HEK293 (cell line): Measurements from ENCODE around the gene NIPAL1.

ENCODE experiments used
- CTCF ChIA-PET: fragments of 350-600 bp; formaldehyde crosslinking; extraction: SDS; loops from one replicate; lab custom pipeline; 2021; ENCODE audit warnings: antibody characterized with exemption; lab: Yijun Ruan, JAX
- POLR2A ChIA-PET: fragments of 300-600 bp; formaldehyde crosslinking; extraction: SDS; loops from one replicate; lab custom pipeline; 2020; ENCODE audit warnings: antibody characterized with exemption, inconsistent platforms; lab: Yijun Ruan, JAX
- H3K27ac ChIP-seq: fragments of 200-500 bp; sonication (Bioruptor generic); 2 replicates; pipeline ENCODE4 v1.5.1; 2014; ENCODE audit warnings: low read depth, low read length, control low read depth, inconsistent platforms; ENCODE audit errors: extremely low read depth
- H3K36me3 ChIP-seq, 2 experiments: fragments of 200-500 bp in 1 of 2; sonication (Bioruptor generic) in 1 of 2; 1 replicate in 1 of 2; 2 replicates in 1 of 2; pipeline ENCODE4 v1.5.1; 2014 to 2017; ENCODE audit warnings: inconsistent platforms in 2 of 2, low read length in 2 of 2; ENCODE audit not compliant: control insufficient read depth in 2 of 2, insufficient read depth in 1 of 2
- H3K4me1 ChIP-seq: fragments of 200-500 bp; sonication (Bioruptor generic); 2 replicates; pipeline ENCODE4 v1.5.1; 2014; ENCODE audit warnings: mild to moderate bottlenecking, low read length, inconsistent platforms; ENCODE audit not compliant: control insufficient read depth, insufficient read depth
- H3K4me3 ChIP-seq: 2 replicates; pipeline ENCODE4 v1.5.1; 2011; ENCODE audit warnings: low read depth, mild to moderate bottlenecking, control low read depth, low read length, moderate library complexity
- H3K9me3 ChIP-seq: fragments of 200-500 bp; sonication (Bioruptor generic); 2 replicates; pipeline ENCODE4 v1.5.1; 2014; ENCODE audit warnings: low read depth, low read length, inconsistent platforms; ENCODE audit not compliant: control insufficient read depth, insufficient read depth
- BCL11A ChIP-seq: fragments of 450-650 bp; formaldehyde crosslinking; IDR thresholded peaks from 2 replicates; pipeline ENCODE4 v1.5.1; 2016; ENCODE audit warnings: low read depth, missing biosample characterization, missing genetic modification characterization
- ZIC2 ChIP-seq: fragments of 450-650 bp; formaldehyde crosslinking; IDR thresholded peaks from 2 replicates; pipeline ENCODE4 v1.5.1; 2016; ENCODE audit warnings: missing biosample characterization, missing genetic modification characterization
- ZNF121 ChIP-seq: fragments of 450-650 bp; formaldehyde crosslinking; IDR thresholded peaks from 2 replicates; pipeline ENCODE4 v1.5.1; 2016; ENCODE audit warnings: missing biosample characterization, missing genetic modification characterization
- ZNF16 ChIP-seq: fragments of 450-650 bp; formaldehyde crosslinking; IDR thresholded peaks from 2 replicates; pipeline ENCODE4 v1.5.1; 2016; ENCODE audit warnings: low read depth, missing biosample characterization, missing genetic modification characterization
- ZNF23 ChIP-seq: fragments of 450-650 bp; formaldehyde crosslinking; IDR thresholded peaks from 2 replicates; pipeline ENCODE4 v1.5.1; 2016; ENCODE audit warnings: missing biosample characterization, missing genetic modification characterization, borderline replicate concordance
- ZNF350 ChIP-seq: fragments of 450-650 bp; formaldehyde crosslinking; IDR thresholded peaks from 2 replicates; pipeline ENCODE4 v1.5.0; 2017; ENCODE audit warnings: missing biosample characterization, mild to moderate bottlenecking, missing genetic modification characterization
- ZNF600 ChIP-seq: fragments of 450-650 bp; formaldehyde crosslinking; IDR thresholded peaks from 2 replicates; pipeline ENCODE4 v1.5.1; 2016; ENCODE audit warnings: missing biosample characterization, missing genetic modification characterization
- ZNF629 ChIP-seq: fragments of 450-650 bp; formaldehyde crosslinking; IDR thresholded peaks from 2 replicates; pipeline ENCODE4 v1.5.1; 2017; ENCODE audit warnings: missing biosample characterization, missing genetic modification characterization
- ZNF670 ChIP-seq: fragments of 450-650 bp; formaldehyde crosslinking; IDR thresholded peaks from 2 replicates; pipeline ENCODE4 v1.5.1; 2016; ENCODE audit warnings: missing biosample characterization, missing genetic modification characterization, low read depth
- TF ChIP-seq, protein P1 (sequence below): fragments of 450-650 bp; formaldehyde crosslinking; IDR thresholded peaks from 2 replicates; pipeline ENCODE4 v1.5.1; 2017; ENCODE audit warnings: missing biosample characterization, missing genetic modification characterization
- TF ChIP-seq, protein P2 (sequence below): fragments of 450-650 bp; formaldehyde crosslinking; IDR thresholded peaks from 2 replicates; pipeline ENCODE4 v1.5.1; 2016; ENCODE audit warnings: missing biosample characterization, missing genetic modification characterization
- TF ChIP-seq, protein P3 (sequence below): fragments of 450-650 bp; formaldehyde crosslinking; IDR thresholded peaks from 2 replicates; pipeline ENCODE4 v1.5.1; 2016; ENCODE audit warnings: missing biosample characterization, missing genetic modification characterization
- TF ChIP-seq, protein P4 (sequence below): fragments of 450-650 bp; IDR thresholded peaks from 2 replicates; pipeline ENCODE4 v1.5.1; 2018; ENCODE audit warnings: missing biosample characterization, mild to moderate bottlenecking, missing genetic modification characterization
- TF ChIP-seq, protein P5 (sequence below): fragments of 450-650 bp; formaldehyde crosslinking; IDR thresholded peaks from 2 replicates; pipeline ENCODE4 v1.5.1; 2017; ENCODE audit warnings: missing biosample characterization, missing genetic modification characterization
- TF ChIP-seq, protein P6 (sequence below): fragments of 450-650 bp; IDR thresholded peaks from 2 replicates; pipeline ENCODE4 v1.5.1; 2018; ENCODE audit warnings: missing biosample characterization, missing genetic modification characterization

The NIPAL1 gene

DNA sequence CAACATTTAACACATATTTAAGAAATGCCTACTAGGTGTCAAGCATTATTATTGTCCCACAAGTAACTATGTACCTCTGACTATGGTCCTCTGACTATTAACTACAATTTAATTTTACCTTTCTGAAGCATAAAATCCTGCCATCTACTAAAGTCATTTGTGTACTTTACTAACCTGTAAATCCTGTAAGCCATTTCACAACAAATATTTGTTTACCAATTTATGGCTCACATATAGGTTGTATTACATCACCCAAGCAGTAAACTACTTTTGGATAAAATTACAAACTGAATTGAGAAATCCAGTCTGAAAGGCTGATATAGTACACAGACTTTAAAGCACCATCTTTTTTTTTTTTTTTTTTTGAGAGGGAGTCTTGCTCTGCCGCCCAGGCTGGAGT, 43.9 kb upstream of the NIPAL1 start (continued):
- no peak for TF ChIP-seq ZIC2 (tag by site-specific recombination)
- TF ChIP-seq, protein P1, sequence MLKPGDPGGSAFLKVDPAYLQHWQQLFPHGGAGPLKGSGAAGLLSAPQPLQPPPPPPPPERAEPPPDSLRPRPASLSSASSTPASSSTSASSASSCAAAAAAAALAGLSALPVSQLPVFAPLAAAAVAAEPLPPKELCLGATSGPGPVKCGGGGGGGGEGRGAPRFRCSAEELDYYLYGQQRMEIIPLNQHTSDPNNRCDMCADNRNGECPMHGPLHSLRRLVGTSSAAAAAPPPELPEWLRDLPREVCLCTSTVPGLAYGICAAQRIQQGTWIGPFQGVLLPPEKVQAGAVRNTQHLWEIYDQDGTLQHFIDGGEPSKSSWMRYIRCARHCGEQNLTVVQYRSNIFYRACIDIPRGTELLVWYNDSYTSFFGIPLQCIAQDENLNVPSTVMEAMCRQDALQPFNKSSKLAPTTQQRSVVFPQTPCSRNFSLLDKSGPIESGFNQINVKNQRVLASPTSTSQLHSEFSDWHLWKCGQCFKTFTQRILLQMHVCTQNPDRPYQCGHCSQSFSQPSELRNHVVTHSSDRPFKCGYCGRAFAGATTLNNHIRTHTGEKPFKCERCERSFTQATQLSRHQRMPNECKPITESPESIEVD (tag by site-specific recombination): no peak
- no peak for TF ChIP-seq ZNF350 (tag by site-specific recombination)

DNA sequence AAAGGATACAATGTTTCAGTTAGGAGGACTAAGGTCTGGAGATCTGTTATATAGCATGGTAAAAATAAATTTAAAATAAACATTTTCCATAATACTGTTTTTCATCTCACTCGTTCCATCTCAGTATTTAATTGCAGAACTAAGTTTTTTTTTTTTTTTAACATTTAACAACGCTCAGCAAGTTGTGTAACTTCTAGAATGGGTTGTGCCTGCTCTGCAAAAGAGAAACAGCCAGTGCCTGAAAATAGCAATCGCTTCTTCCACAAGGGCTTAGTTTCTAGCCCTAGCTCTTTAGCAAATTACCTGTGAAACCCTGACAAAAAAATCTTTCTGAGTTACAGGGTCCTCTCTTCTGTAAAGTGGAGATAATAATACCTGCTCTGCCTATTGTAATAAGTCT, 42.0 kb upstream of the NIPAL1 start:
- no peak overlapping the region for H3K4me3 ChIP-seq
- H3K36me3 ChIP-seq: no peaks in the 10 kb centered on the region
- H3K27ac ChIP-seq: no peak overlapping the region
- H3K4me1 ChIP-seq: no peaks in the 10 kb centered on the region
- ChIA-PET POLR2A (no interaction called here), CTCF (interaction anchor here (0.8 kb wide), 1 partner anchor 1728 kb away, joined by 3 read pairs; no protein-coding TSS in a partner anchor)
- H3K9me3 ChIP-seq: no peaks in the 10 kb centered on the region
- no peak for TF ChIP-seq BCL11A (tag by site-specific recombination)
- TF ChIP-seq, protein P2, sequence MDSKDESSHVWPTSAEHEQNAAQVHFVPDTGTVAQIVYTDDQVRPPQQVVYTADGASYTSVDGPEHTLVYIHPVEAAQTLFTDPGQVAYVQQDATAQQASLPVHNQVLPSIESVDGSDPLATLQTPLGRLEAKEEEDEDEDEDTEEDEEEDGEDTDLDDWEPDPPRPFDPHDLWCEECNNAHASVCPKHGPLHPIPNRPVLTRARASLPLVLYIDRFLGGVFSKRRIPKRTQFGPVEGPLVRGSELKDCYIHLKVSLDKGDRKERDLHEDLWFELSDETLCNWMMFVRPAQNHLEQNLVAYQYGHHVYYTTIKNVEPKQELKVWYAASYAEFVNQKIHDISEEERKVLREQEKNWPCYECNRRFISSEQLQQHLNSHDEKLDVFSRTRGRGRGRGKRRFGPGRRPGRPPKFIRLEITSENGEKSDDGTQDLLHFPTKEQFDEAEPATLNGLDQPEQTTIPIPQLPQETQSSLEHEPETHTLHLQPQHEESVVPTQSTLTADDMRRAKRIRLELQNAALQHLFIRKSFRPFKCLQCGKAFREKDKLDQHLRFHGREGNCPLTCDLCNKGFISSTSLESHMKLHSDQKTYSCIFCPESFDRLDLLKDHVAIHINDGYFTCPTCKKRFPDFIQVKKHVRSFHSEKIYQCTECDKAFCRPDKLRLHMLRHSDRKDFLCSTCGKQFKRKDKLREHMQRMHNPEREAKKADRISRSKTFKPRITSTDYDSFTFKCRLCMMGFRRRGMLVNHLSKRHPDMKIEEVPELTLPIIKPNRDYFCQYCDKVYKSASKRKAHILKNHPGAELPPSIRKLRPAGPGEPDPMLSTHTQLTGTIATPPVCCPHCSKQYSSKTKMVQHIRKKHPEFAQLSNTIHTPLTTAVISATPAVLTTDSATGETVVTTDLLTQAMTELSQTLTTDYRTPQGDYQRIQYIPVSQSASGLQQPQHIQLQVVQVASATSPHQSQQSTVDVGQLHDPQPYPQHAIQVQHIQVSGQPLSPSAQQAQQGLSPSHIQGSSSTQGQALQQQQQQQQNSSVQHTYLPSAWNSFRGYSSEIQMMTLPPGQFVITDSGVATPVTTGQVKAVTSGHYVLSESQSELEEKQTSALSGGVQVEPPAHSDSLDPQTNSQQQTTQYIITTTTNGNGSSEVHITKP (tag by site-specific recombination): no peak
- TF ChIP-seq, protein P3, sequence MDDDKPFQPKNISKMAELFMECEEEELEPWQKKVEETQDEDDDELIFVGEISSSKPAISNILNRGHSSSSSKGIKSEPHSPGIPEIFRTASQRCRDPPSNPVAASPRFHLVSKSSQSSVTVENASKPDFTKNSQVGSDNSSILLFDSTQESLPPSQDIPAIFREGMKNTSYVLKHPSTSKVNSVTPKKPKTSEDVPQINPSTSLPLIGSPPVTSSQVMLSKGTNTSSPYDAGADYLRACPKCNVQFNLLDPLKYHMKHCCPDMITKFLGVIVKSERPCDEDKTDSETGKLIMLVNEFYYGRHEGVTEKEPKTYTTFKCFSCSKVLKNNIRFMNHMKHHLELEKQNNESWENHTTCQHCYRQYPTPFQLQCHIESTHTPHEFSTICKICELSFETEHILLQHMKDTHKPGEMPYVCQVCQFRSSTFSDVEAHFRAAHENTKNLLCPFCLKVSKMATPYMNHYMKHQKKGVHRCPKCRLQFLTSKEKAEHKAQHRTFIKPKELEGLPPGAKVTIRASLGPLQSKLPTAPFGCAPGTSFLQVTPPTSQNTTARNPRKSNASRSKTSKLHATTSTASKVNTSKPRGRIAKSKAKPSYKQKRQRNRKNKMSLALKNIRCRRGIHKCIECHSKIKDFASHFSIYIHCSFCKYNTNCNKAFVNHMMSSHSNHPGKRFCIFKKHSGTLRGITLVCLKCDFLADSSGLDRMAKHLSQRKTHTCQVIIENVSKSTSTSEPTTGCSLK (tag by site-specific recombination): no peak
- no peak for TF ChIP-seq ZNF121
- TF ChIP-seq ZNF23 (tag by site-specific recombination): no peak
- TF ChIP-seq ZNF629: no peak
- TF ChIP-seq, protein P4, sequence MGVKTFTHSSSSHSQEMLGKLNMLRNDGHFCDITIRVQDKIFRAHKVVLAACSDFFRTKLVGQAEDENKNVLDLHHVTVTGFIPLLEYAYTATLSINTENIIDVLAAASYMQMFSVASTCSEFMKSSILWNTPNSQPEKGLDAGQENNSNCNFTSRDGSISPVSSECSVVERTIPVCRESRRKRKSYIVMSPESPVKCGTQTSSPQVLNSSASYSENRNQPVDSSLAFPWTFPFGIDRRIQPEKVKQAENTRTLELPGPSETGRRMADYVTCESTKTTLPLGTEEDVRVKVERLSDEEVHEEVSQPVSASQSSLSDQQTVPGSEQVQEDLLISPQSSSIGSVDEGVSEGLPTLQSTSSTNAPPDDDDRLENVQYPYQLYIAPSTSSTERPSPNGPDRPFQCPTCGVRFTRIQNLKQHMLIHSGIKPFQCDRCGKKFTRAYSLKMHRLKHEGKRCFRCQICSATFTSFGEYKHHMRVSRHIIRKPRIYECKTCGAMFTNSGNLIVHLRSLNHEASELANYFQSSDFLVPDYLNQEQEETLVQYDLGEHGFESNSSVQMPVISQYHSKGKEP (tag by site-specific recombination): no peak
- no peak for TF ChIP-seq ZNF16 (tag by site-specific recombination)
- TF ChIP-seq, protein P5, sequence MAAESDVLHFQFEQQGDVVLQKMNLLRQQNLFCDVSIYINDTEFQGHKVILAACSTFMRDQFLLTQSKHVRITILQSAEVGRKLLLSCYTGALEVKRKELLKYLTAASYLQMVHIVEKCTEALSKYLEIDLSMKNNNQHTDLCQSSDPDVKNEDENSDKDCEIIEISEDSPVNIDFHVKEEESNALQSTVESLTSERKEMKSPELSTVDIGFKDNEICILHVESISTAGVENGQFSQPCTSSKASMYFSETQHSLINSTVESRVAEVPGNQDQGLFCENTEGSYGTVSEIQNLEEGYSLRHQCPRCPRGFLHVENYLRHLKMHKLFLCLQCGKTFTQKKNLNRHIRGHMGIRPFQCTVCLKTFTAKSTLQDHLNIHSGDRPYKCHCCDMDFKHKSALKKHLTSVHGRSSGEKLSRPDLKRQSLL (tag by site-specific recombination): no peak
- TF ChIP-seq, protein P6, sequence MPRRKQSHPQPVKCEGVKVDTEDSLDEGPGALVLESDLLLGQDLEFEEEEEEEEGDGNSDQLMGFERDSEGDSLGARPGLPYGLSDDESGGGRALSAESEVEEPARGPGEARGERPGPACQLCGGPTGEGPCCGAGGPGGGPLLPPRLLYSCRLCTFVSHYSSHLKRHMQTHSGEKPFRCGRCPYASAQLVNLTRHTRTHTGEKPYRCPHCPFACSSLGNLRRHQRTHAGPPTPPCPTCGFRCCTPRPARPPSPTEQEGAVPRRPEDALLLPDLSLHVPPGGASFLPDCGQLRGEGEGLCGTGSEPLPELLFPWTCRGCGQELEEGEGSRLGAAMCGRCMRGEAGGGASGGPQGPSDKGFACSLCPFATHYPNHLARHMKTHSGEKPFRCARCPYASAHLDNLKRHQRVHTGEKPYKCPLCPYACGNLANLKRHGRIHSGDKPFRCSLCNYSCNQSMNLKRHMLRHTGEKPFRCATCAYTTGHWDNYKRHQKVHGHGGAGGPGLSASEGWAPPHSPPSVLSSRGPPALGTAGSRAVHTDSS (tag by site-specific recombination): no peak
- no peak for TF ChIP-seq ZNF600 (tag by site-specific recombination)
- TF ChIP-seq ZNF670 (tag by site-specific recombination): no peak
